ENCODE data around the gene TBX10. TPM values are rescaled to one million over a fixed set of nuclear protein-coding genes. Genes with fewer than 3 reads are reported as not detected.
A peak's percentile ranks its signal among the peaks of the same experiment; 100 is the strongest.

The TBX10 gene
- polyA plus RNA-seq, 1 donor from 2014 or later: not detected

DNA sequence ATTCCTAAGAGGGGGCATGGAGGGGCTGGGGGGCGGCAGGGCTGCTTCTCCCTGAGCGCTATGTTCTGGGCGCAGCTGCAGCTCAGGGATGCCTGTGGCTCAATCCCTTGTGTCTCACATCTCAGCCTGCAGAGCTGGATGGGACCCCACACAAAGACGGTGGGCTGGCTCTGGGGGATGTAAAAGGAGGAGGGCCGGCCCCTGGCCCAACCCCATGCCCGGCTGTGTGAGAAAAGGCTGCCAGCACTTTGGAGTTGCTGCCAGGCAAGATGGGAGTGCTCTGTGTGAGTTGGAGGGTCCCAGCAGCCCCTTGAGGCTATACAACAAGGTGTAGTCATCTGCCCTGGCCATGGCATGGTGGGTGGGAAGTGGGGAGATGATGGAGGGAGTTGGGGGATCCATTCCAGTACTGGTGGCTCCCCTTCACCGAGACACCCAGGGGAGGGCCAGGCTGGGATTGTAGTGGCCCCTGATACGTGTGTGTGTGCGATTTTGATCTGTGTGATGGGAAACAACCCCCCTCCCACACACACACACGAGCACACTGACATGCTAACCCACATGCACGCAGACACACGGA, 1.3 kb upstream of the TBX10 start:
- Histone ChIP-seq H3K4me3 (ENCODE audit: low read length) (no peak overlapping the region), H3K9me2 (ENCODE audit: insufficient read depth, low read length) (no peaks in the 10 kb centered on the region), H2AFZ (ENCODE audit: low read depth, low read length) (no peak overlapping the region), H3K27me3 (ENCODE audit: insufficient read depth, low read depth, low read length) (no peaks in the 10 kb centered on the region), H3K9ac (ENCODE audit: low read length) (no peak overlapping the region), H3K4me2 (ENCODE audit: low read length) (no peak overlapping the region), H4K20me1 (ENCODE audit: insufficient read depth) (no peaks in the 10 kb centered on the region), H3K36me3 (ENCODE audit: insufficient read depth, low read length) (no peaks in the 10 kb centered on the region), H3F3A (ENCODE audit: insufficient read depth, low read length, poor library complexity, severe bottlenecking) (no peaks in the 10 kb centered on the region), H3K27ac (ENCODE audit: low read length) (no peak overlapping the region), H3K79me2 (replicated peaks; ENCODE audit: insufficient read depth, low read length) (no peaks in the 10 kb centered on the region), H3K9me3 (ENCODE audit: low read length) (no peaks in the 10 kb centered on the region)
- TF ChIP-seq MXI1 (conservative IDR thresholded peaks at IDR 0.05; ENCODE audit: poor library complexity, severe bottlenecking) (no peak), EP300 (conservative IDR thresholded peaks at IDR 0.05; ENCODE audit: poor library complexity, severe bottlenecking) (no peak), RAD21 (conservative IDR thresholded peaks at IDR 0.05) (no peak), CTCF (IDR thresholded peaks at IDR 0.05; ENCODE audit: poor library complexity, severe bottlenecking) (no peak), EZH2 (IDR thresholded peaks at IDR 0.05; ENCODE audit: borderline replicate concordance, insufficient read depth, low read length, poor library complexity, severe bottlenecking) (no peak), POLR2AphosphoS5 (IDR thresholded peaks at IDR 0.05) (no peak), TAF1 (IDR thresholded peaks at IDR 0.05; ENCODE audit: low read depth) (no peak), SMC3 (conservative IDR thresholded peaks at IDR 0.05; ENCODE audit: poor library complexity) (no peak)
- TF ChIP-seq, protein P1, sequence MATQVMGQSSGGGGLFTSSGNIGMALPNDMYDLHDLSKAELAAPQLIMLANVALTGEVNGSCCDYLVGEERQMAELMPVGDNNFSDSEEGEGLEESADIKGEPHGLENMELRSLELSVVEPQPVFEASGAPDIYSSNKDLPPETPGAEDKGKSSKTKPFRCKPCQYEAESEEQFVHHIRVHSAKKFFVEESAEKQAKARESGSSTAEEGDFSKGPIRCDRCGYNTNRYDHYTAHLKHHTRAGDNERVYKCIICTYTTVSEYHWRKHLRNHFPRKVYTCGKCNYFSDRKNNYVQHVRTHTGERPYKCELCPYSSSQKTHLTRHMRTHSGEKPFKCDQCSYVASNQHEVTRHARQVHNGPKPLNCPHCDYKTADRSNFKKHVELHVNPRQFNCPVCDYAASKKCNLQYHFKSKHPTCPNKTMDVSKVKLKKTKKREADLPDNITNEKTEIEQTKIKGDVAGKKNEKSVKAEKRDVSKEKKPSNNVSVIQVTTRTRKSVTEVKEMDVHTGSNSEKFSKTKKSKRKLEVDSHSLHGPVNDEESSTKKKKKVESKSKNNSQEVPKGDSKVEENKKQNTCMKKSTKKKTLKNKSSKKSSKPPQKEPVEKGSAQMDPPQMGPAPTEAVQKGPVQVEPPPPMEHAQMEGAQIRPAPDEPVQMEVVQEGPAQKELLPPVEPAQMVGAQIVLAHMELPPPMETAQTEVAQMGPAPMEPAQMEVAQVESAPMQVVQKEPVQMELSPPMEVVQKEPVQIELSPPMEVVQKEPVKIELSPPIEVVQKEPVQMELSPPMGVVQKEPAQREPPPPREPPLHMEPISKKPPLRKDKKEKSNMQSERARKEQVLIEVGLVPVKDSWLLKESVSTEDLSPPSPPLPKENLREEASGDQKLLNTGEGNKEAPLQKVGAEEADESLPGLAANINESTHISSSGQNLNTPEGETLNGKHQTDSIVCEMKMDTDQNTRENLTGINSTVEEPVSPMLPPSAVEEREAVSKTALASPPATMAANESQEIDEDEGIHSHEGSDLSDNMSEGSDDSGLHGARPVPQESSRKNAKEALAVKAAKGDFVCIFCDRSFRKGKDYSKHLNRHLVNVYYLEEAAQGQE (IDR thresholded peaks at IDR 0.05; ENCODE audit: borderline replicate concordance): no peak

- H2AFZ ChIP-seq (ENCODE audit: low read depth, low read length): no peak overlapping the region
- TF ChIP-seq CTCF (IDR thresholded peaks at IDR 0.05; ENCODE audit: poor library complexity, severe bottlenecking): peak; percentile 44
- TF ChIP-seq RAD21 (conservative IDR thresholded peaks at IDR 0.05): no peak
- no peak for TF ChIP-seq POLR2AphosphoS5 (IDR thresholded peaks at IDR 0.05)
- TF ChIP-seq SMC3 (conservative IDR thresholded peaks at IDR 0.05; ENCODE audit: poor library complexity): peak; percentile 28
- H3K79me2 ChIP-seq (replicated peaks; ENCODE audit: insufficient read depth, low read length): no peaks in the 10 kb centered on the region
- no peak overlapping the region for H3K4me2 ChIP-seq (ENCODE audit: low read length)
- H3K9ac ChIP-seq (ENCODE audit: low read length): no peak overlapping the region
- H4K20me1 ChIP-seq (ENCODE audit: insufficient read depth): no peaks in the 10 kb centered on the region
- no peaks in the 10 kb centered on the region for H3K27me3 ChIP-seq (ENCODE audit: insufficient read depth, low read depth, low read length)
- H3K9me3 ChIP-seq (ENCODE audit: low read length): no peaks in the 10 kb centered on the region
- H3K9me2 ChIP-seq (ENCODE audit: insufficient read depth, low read length): no peaks in the 10 kb centered on the region
- H3K27ac ChIP-seq (ENCODE audit: low read length): no peak overlapping the region
- H3K36me3 ChIP-seq (ENCODE audit: insufficient read depth, low read length): no peaks in the 10 kb centered on the region
- no peaks in the 10 kb centered on the region for H3F3A ChIP-seq (ENCODE audit: insufficient read depth, low read length, poor library complexity, severe bottlenecking)
- H3K4me3 ChIP-seq (ENCODE audit: low read length): no peak overlapping the region
Observed at GRCh38 chr11:67640021-67640757, 626 bp upstream of the TBX10 start.

All from neural cell (in vitro differentiated cells).